ENCODE measurements around the gene ICE1. TPM values are rescaled to one million over a fixed set of nuclear protein-coding genes. Genes with fewer than 3 reads are reported as not detected.

ICE1 gene
- total and polyA plus RNA-seq, 9 of the 15 experiments (the other 6 are each of a cell fraction or from before 2014, with no cell fraction given): 4.9 to 47.4 (median 28.2) TPM

DNA sequence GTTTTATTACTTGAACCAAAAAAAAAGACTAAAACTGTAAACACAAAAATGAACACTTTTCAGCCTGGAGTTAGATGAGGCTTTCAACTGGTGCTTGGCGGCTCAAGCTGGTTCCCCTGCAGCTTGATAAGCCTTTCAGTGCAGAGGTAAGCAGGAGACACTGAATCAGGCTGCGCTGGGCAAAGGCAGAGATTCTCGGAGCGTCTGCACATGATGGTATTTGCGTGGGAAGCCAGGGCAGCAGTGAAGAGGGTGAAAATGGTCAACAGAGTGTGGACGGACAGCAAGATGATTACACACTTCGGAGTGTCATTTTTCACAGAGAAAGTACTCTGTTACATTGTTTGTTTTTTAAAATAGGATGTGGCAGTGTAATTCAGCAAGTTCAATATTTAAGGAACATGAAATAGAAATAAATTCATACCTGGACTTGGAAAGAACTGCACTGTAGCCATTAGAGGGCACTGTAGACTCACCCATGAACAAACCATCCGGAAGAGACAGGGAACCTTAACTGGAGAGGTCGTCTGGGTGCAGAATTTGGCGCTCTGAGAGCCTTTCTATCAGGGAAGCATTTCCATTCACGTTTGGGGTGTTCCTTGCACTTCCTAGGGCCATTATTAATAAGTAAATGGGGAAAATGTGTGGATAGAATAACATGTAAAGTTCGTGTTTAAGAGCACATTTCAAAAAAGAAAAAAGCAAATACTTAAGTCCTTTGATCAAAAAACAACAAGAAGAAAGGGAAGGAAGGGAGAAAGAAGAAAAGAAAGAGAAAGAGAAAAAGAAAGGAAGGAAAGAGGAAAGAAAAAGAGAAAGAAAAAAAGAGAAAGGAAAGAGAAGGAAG lies 69.8 kb downstream of the ICE1 start:
- Histone ChIP-seq H2AFZ (ENCODE audit: low read depth, low read length) (peak overlapping the region; percentile 69; the same call in 1 of the 2 replicates), H4K20me1 (replicated peaks; ENCODE audit: control insufficient read depth, insufficient read depth, low read length) (no peaks in the 10 kb centered on the region; the same call in 1 of the 2 replicates), H3K27ac (ENCODE audit: extremely low read depth, low read depth, low read length) (no peak overlapping the region), H3K9me3 (replicated peaks; ENCODE audit: control insufficient read depth, insufficient read depth, low read depth, low read length) (no peaks in the 10 kb centered on the region), H3K36me3 (ENCODE audit: control insufficient read depth, insufficient read depth, low read length) (peaks cover 19% of the 10 kb centered on the region; the same call in 2 of the 3 replicates), H3K27me3 (ENCODE audit: control insufficient read depth in 2 of 2, insufficient read depth in 2 of 2, low read length in 2 of 2) (peaks cover 5 to 11% of the 10 kb centered on the region in 2 experiments; a peak in 1 of 5 replicates), H3K4me1 (replicated peaks in 1 of 2; ENCODE audit: control insufficient read depth in 2 of 2, insufficient read depth in 2 of 2, low read length in 2 of 2) (peaks cover 3 to 9% of the 10 kb centered on the region in 2 experiments; a peak in 3 of 5 replicates), H3K4me2 (ENCODE audit: insufficient read depth, low read length) (no peak overlapping the region), H3K9me1 (ENCODE audit: control insufficient read depth, insufficient read depth, low read length) (no peaks in the 10 kb centered on the region), H3K79me2 (ENCODE audit: control insufficient read depth, insufficient read depth, low read length) (no peaks in the 10 kb centered on the region), H3K9ac (ENCODE audit: insufficient read depth in 1 of 2, low read depth in 2 of 2, low read length in 2 of 2) (no peak overlapping the region), H3K4me3 (no peak overlapping the region)
- FAIRE-seq (peak; percentile 86), ATAC-seq (peak; percentile 66), DNase-seq (ENCODE audit: extremely low read depth in 1 of 4, low spot score in 3 of 4) (peak; percentile 50 to 81 (median 57))
- WGBS (ENCODE audit: insufficient coverage, low coverage, missing lambda C conversion rate): 14% methylated on average over 12 of the region's 12 CpGs
- BruUV-seq (replicated peaks): no TSS peak
- in situ Hi-C loops (cut with MboI) (loop anchor here (25.0 kb wide), 1 partner anchor 1245 kb away; no protein-coding TSS in a partner anchor), intact Hi-C loops (cut with micrococcal nuclease) (loop anchor here (1.0 to 5.0 kb wide), 6 partner anchors 207 to 1255 kb away; no protein-coding TSS in a partner anchor)
- POLR2A ChIA-PET: interaction anchor here (0.7 kb wide), 1 partner anchor 60 kb away, joined by 3 read pairs; no protein-coding TSS in a partner anchor
- CTCF ChIA-PET (ENCODE audit: low intra/inter-chr PET ratio): interaction anchor here (0.6 to 1.9 kb wide), 5 partner anchors 35 to 1273 kb away, joined by 3 to 8 read pairs (median 3); no protein-coding TSS in a partner anchor
- TF ChIP-seq ARID1B (IDR thresholded peaks at IDR 0.05): 0 out of 2 replicates have a peak, but pooled peaks have one; percentile 16
- no peak for TF ChIP-seq ZNF24 (IDR thresholded peaks at IDR 0.05)
- TF ChIP-seq SRSF1 (IDR thresholded peaks at IDR 0.05; ENCODE audit: low read depth, low read length): no peak
- TF ChIP-seq, protein P1, sequence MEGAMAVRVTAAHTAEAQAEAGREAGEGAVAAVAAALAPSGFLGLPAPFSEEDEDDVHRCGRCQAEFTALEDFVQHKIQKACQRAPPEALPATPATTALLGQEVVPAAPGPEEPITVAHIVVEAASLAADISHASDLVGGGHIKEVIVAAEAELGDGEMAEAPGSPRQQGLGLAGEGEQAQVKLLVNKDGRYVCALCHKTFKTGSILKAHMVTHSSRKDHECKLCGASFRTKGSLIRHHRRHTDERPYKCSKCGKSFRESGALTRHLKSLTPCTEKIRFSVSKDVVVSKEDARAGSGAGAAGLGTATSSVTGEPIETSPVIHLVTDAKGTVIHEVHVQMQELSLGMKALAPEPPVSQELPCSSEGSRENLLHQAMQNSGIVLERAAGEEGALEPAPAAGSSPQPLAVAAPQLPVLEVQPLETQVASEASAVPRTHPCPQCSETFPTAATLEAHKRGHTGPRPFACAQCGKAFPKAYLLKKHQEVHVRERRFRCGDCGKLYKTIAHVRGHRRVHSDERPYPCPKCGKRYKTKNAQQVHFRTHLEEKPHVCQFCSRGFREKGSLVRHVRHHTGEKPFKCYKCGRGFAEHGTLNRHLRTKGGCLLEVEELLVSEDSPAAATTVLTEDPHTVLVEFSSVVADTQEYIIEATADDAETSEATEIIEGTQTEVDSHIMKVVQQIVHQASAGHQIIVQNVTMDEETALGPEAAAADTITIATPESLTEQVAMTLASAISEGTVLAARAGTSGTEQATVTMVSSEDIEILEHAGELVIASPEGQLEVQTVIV (CRISPR knock-in tag; IDR thresholded peaks at IDR 0.05; ENCODE audit: borderline replicate concordance): no peak
- TF ChIP-seq ZNF3 (CRISPR knock-in tag; IDR thresholded peaks at IDR 0.05): no peak
- TF ChIP-seq ETV5 (CRISPR knock-in tag; IDR thresholded peaks at IDR 0.05; ENCODE audit: low read depth): peak; percentile 86
- peak; percentile 43; the same call in 1 of the 2 replicates for TF ChIP-seq SMC3 (conservative IDR thresholded peaks at IDR 0.05; ENCODE audit: insufficient read depth, low read depth, low read length)
- TF ChIP-seq MAZ (CRISPR knock-in tag; conservative IDR thresholded peaks at IDR 0.05 in 1 of 2, IDR thresholded peaks at IDR 0.05 in 1 of 2): 0 out of 4 replicates have a peak, but pooled peaks of 1 of the 2 experiments have one; percentile 14
- no peak for TF ChIP-seq ZC3H8 (IDR thresholded peaks at IDR 0.05)
- no peak for TF ChIP-seq NFRKB (IDR thresholded peaks at IDR 0.05; ENCODE audit: low read depth)
- TF ChIP-seq, protein P2, sequence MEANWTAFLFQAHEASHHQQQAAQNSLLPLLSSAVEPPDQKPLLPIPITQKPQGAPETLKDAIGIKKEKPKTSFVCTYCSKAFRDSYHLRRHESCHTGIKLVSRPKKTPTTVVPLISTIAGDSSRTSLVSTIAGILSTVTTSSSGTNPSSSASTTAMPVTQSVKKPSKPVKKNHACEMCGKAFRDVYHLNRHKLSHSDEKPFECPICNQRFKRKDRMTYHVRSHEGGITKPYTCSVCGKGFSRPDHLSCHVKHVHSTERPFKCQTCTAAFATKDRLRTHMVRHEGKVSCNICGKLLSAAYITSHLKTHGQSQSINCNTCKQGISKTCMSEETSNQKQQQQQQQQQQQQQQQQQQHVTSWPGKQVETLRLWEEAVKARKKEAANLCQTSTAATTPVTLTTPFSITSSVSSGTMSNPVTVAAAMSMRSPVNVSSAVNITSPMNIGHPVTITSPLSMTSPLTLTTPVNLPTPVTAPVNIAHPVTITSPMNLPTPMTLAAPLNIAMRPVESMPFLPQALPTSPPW (CRISPR knock-in tag; IDR thresholded peaks at IDR 0.05): no peak
- no peak for TF ChIP-seq COPS2 (conservative IDR thresholded peaks at IDR 0.05)
- TF ChIP-seq ELF2 (CRISPR knock-in tag; IDR thresholded peaks at IDR 0.05): 0 out of 2 replicates have a peak, but pooled peaks have one; percentile 38
- no peak for TF ChIP-seq ZNF41 (CRISPR knock-in tag; conservative IDR thresholded peaks at IDR 0.05)
- TF ChIP-seq SAP30 (IDR thresholded peaks at IDR 0.05; ENCODE audit: borderline replicate concordance, insufficient read depth, low read depth, low read length, poor library complexity, severe bottlenecking): no peak

Data from K562 (cell line).